Endothelial cell of umbilical vein (primary cell): ENCODE results near the gene PACSIN2.

Experiments used
- CTCF ChIP-seq, 2 donors: IDR thresholded peaks; 1 replicate in 1 of 2; 2 replicates in 1 of 2; pipeline ENCODE4 v1.5.1; 2011; ENCODE audit warnings: low read length in 2 of 2, mild to moderate bottlenecking in 2 of 2, moderate library complexity in 2 of 2, control low read depth in 1 of 2, inconsistent platforms in 1 of 2, low read depth in 1 of 2; ENCODE audit not compliant: insufficient read depth in 1 of 2; ENCODE audit errors: extremely low read depth in 1 of 2
- EZH2 ChIP-seq: IDR thresholded peaks from 2 replicates; pipeline ENCODE4 v1.6.1; 2012; ENCODE audit warnings: borderline replicate concordance, low read depth, mild to moderate bottlenecking, moderate library complexity, low read length, inconsistent platforms; ENCODE audit not compliant: severe bottlenecking
- FOS ChIP-seq: IDR thresholded peaks from 2 replicates; pipeline ENCODE4 v1.6.1; 2011; ENCODE audit warnings: mild to moderate bottlenecking, low read length, moderate library complexity, borderline replicate concordance; ENCODE audit not compliant: insufficient read depth
- JUN ChIP-seq: IDR thresholded peaks from 2 replicates; pipeline ENCODE4 v1.6.1; 2011; ENCODE audit warnings: borderline replicate concordance, low read depth; ENCODE audit not compliant: insufficient read length, insufficient read depth
- MAX ChIP-seq: IDR thresholded peaks from 2 replicates; pipeline ENCODE4 v1.6.1; 2011; ENCODE audit not compliant: insufficient read depth, insufficient read length
- MYC ChIP-seq: IDR thresholded peaks from one replicate; pipeline ENCODE4 v1.6.1; 2011; ENCODE audit warnings: mild to moderate bottlenecking, low read depth, low read length
- POLR2A ChIP-seq: IDR thresholded peaks from 2 replicates; pipeline ENCODE4 v1.6.1; 2012; ENCODE audit warnings: low read depth, mild to moderate bottlenecking, control low read depth, low read length
- POLR2AphosphoS5 ChIP-seq: IDR thresholded peaks from 2 replicates; pipeline ENCODE4 v1.6.1; 2012; ENCODE audit warnings: low read depth, mild to moderate bottlenecking, control low read depth, low read length, moderate library complexity; ENCODE audit not compliant: insufficient read depth

- TF ChIP-seq CTCF (IDR thresholded peaks at IDR 0.05; ENCODE audit: extremely low read depth in 1 of 2, insufficient read depth in 1 of 2, low read depth in 1 of 2, low read length in 2 of 2) (no peak), POLR2A (no peak), JUN (no peak), EZH2 (no peak), MAX (no peak), POLR2AphosphoS5 (no peak), MYC (no peak), FOS (no peak)
Measured at GRCh38 chr22:42920101-42920820, 94.7 kb downstream of the PACSIN2 start.
